ENCODE data around the gene COL6A2. TPM values are rescaled to one million over a fixed set of nuclear protein-coding genes. Genes with fewer than 3 reads are reported as not detected.
A peak's percentile ranks its signal among the peaks of the same experiment; 100 is the strongest.
"Not testable (repeated sequence)": the region's sequence is repeated elsewhere in the genome, so short reads cannot be mapped to it uniquely, and the experiment has no call there.

Gene COL6A2
- total and polyA plus RNA-seq, 8 donors: 15.2 to 135 (median 65.5) TPM

DNA sequence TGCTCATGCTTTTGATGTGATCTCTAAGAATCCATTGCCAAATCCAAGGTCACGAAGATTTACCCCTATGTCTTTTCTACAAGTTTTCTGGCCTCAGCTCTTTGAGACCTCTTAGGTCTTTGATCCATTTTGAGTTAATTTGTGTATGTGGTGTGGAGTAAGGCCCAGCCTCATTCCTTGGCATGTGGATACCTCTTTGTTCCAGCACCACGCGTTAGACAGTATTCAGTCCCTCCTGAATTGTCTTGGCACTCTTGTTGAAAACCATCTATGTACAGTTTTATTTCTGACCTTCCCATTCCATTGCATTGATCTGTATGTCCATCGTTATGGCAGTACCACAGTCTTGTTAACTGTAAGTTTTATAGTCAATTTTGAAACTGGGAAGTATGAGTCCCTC, 65.5 kb downstream of the COL6A2 start:
- TF ChIP-seq CTCF (IDR thresholded peaks at IDR 0.05): no peak
- no peak for ATAC-seq
- FAIRE-seq: no peak
- no peaks in the 10 kb centered on the region for H3K4me1 ChIP-seq
- no peaks in the 10 kb centered on the region for H3K27me3 ChIP-seq
- 80 to 96% methylated on average over 4 of the region's 4 CpGs for WGBS, 2 donors
- H3K36me3 ChIP-seq: no peaks in the 10 kb centered on the region
- H3K9me3 ChIP-seq: no peaks in the 10 kb centered on the region
- DNase-seq: no peak
- intact Hi-C loops (cut with DNase I): no loop called here
- no peak overlapping the region for H3K4me3 ChIP-seq
- H3K27ac ChIP-seq: no peak overlapping the region

DNA sequence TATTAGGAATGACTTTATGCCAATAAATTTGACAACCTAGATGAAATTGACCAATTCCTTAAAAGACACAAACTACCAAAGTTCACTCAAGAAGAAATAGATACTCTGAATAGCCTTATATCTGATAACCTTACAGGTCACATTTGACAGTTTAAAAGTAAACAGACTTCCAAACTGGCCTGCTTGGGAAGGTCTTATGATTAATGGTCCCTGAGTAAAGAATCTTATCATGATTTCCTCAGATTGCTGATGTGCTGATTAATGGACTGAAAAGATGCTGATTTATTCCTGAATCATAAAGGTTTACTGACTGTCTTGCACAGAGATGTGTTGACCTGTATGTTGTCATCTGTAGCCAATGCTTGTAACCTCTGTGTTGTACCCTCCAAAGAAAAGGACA, 67.2 kb downstream of the COL6A2 start:
- no peaks in the 10 kb centered on the region for H3K36me3 ChIP-seq
- H3K9me3 ChIP-seq: no peaks in the 10 kb centered on the region
- H3K4me3 ChIP-seq: no peak overlapping the region
- FAIRE-seq: no peak
- no peaks in the 10 kb centered on the region for H3K27me3 ChIP-seq
- DNase-seq: no peak
- intact Hi-C loops (cut with DNase I): no loop called here
- no peak for ATAC-seq
- no peak overlapping the region for H3K27ac ChIP-seq
- no peak for TF ChIP-seq CTCF (IDR thresholded peaks at IDR 0.05)
- no peaks in the 10 kb centered on the region for H3K4me1 ChIP-seq

GRCh38 chr21:46168238-46168637, 70.3 kb downstream of the COL6A2 start:
- intact Hi-C loops (cut with DNase I): no loop called here
- no peak for TF ChIP-seq CTCF (IDR thresholded peaks at IDR 0.05)
- DNase-seq (peak in 3 of 6 donors; percentile 12 to 52 (median 45)), FAIRE-seq (no peak), ATAC-seq (no peak)
- Histone ChIP-seq H3K36me3 (no peaks in the 10 kb centered on the region), H3K4me1 (no peaks in the 10 kb centered on the region), H3K27me3 (no peaks in the 10 kb centered on the region), H3K4me3 (no peak overlapping the region), H3K9me3 (no peaks in the 10 kb centered on the region), H3K27ac (no peak overlapping the region)
- 71 to 87% methylated on average over 14 of the region's 14 CpGs for WGBS, 2 donors

DNA sequence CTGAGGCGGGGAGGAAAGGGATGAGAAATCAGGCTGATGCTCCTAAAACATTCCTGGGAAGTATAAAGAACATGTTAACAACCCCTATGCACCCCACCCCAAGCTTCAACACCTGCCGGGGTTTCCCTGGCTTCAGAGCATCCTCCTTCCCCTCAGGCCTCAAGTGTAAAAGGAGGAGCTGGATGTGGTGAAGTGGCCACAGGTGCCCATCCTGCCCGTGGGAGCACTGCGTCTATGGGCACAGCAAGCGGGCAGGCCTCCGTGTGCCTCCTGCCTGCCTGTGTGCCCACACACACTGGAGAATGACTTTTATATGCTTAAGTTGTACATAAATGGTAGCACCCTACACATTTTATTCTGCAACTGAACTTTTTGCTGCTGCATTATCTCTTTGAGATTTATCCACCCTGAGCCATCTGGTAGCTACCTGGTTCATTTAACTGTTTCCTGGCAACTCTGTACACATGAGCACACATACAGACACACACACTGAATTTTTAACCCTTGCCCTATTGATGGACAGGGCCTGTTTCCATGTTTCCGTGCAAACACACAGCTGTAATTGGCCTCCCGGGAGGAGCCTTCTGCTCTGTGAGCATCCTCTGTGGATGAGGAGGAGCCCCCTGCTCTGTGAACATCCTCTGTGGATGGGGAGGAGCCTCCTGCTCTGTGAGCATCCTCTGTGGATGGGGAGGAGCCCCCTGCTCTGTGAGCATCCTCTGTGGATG, 70.9 kb downstream of the COL6A2 start:
- peak in 2 of 4 donors; percentile 74 to 79 for ATAC-seq
- H3K4me1 ChIP-seq: no peaks in the 10 kb centered on the region
- H3K4me3 ChIP-seq: no peak overlapping the region
- H3K27ac ChIP-seq: no peak overlapping the region
- intact Hi-C loops (cut with DNase I): no loop called here
- H3K27me3 ChIP-seq: no peaks in the 10 kb centered on the region
- peak in 1 of 6 donors; percentile 32 for DNase-seq
- FAIRE-seq: no peak
- 66 to 78% methylated on average over 8 of the region's 8 CpGs for WGBS, 2 donors
- H3K36me3 ChIP-seq: no peaks in the 10 kb centered on the region
- no peak for TF ChIP-seq CTCF (IDR thresholded peaks at IDR 0.05)
- H3K9me3 ChIP-seq: no peaks in the 10 kb centered on the region

GRCh38 chr21:46170436-46171193, 72.7 kb downstream of the COL6A2 start:
- peak in 1 of 6 donors; percentile 8 for DNase-seq
- ATAC-seq; FAIRE-seq; H3K27me3 ChIP-seq; H3K9me3 ChIP-seq; H3K27ac ChIP-seq; H3K36me3 ChIP-seq; H3K4me3 ChIP-seq; intact Hi-C loops (cut with DNase I); H3K4me1 ChIP-seq: not testable (repeated sequence)
- 87% methylated on average over 1 of the region's 1 CpG for WGBS, 2 donors
